PC-9 (cell line): ENCODE measurements around the gene TRIM44. TPM values are rescaled to one million over a fixed set of nuclear protein-coding genes. Genes with fewer than 3 reads are reported as not detected.

ENCODE experiments used
- BruUV-seq: library from RNA; stranded (reverse); fragments of 400-500 nt; replicated peaks from 2 replicates; lab custom pipeline; 2021; lab: Mats Ljungman, UMichigan
- CTCF ChIA-PET: fragments of 300-600 bp; sonication (Branson Sonifier 250); formaldehyde crosslinking; loops from one replicate; lab custom pipeline; 2022; ENCODE audit warnings: antibody characterized with exemption; lab: Charles Lee
- POLR2A ChIA-PET: fragments of 300-600 bp; sonication (Branson Sonifier 250); formaldehyde crosslinking; loops from one replicate; lab custom pipeline; 2022; ENCODE audit warnings: antibody characterized with exemption; ENCODE audit not compliant: unreplicated experiment; lab: Charles Lee
- DNase-seq, 2 experiments: peaks; one replicate each; pipeline versions ENCODE4 v3.0.0 to v3.0.0-alpha.2; 2015 to 2022; ENCODE audit warnings: mixed read lengths in 1 of 2
- H2AFZ ChIP-seq: fragments of 200-600 bp; sonication (generic); 2 replicates; pipeline ENCODE4 v1.8.1; 2017; ENCODE audit warnings: antibody characterized with exemption
- H3F3A ChIP-seq: fragments of 200-600 bp; sonication (generic); 2 replicates; pipeline ENCODE4 v1.8.1; 2017; ENCODE audit warnings: antibody characterized with exemption, mild to moderate bottlenecking, low read depth; ENCODE audit not compliant: insufficient read depth
- H3K27ac ChIP-seq: fragments of 200-600 bp; sonication (generic); 2 replicates; pipeline ENCODE4 v1.6.1; 2016; ENCODE audit warnings: mixed run types
- H3K27me3 ChIP-seq: fragments of 200-600 bp; sonication (generic); 2 replicates; pipeline ENCODE4 v1.6.1; 2016; ENCODE audit warnings: low read depth, mixed run types; ENCODE audit not compliant: insufficient read depth
- H3K36me3 ChIP-seq: fragments of 200-600 bp; sonication (generic); 2 replicates; pipeline ENCODE4 v1.6.1; 2016; ENCODE audit warnings: low read depth, mixed run types
- H3K4me1 ChIP-seq: fragments of 200-600 bp; sonication (generic); replicated peaks from 2 replicates; pipeline ENCODE4 v1.6.1; 2016; ENCODE audit warnings: mixed run types; ENCODE audit not compliant: insufficient read depth
- H3K4me2 ChIP-seq: fragments of 200-600 bp; sonication (generic); 2 replicates; pipeline ENCODE4 v1.6.1; 2017; ENCODE audit warnings: mixed run types
- H3K4me3 ChIP-seq: fragments of 200-600 bp; sonication (generic); 2 replicates; pipeline ENCODE4 v1.6.1; 2016; ENCODE audit warnings: mixed run types
- H3K79me2 ChIP-seq: fragments of 200-600 bp; sonication (generic); 2 replicates; pipeline ENCODE4 v1.6.1; 2017; ENCODE audit warnings: low read depth, mixed run types
- H3K9me2 ChIP-seq: fragments of 200-600 bp; sonication (generic); 2 replicates; pipeline ENCODE4 v1.8.1; 2017; ENCODE audit warnings: mild to moderate bottlenecking; ENCODE audit not compliant: insufficient read depth
- H3K9me3 ChIP-seq: fragments of 200-600 bp; sonication (generic); 2 replicates; pipeline ENCODE4 v1.8.1; 2016; ENCODE audit warnings: low read depth; ENCODE audit not compliant: insufficient read depth
- H4K20me1 ChIP-seq: fragments of 200-600 bp; sonication (generic); 2 replicates; pipeline ENCODE4 v1.8.1; 2017; ENCODE audit not compliant: insufficient read depth
- CTCF ChIP-seq: fragments of 200-600 bp; sonication (generic); conservative IDR thresholded peaks from 2 replicates; pipeline ENCODE4 v1.6.1; 2017; ENCODE audit warnings: mixed run types, antibody characterized with exemption, mild to moderate bottlenecking, moderate library complexity
- EZH2 ChIP-seq: fragments of 200-600 bp; sonication (generic); IDR thresholded peaks from 2 replicates; pipeline ENCODE4 v1.8.0; 2017; ENCODE audit warnings: antibody characterized with exemption, low read depth
- intact Hi-C: fragments of 100-400 bp; cut with micrococcal nuclease; formaldehyde crosslinking; loops from one replicate; pipeline ENCODE4 v1.10.0; 2022; ENCODE audit not compliant: unreplicated experiment
- total RNA-seq: library from RNA; stranded (reverse); gene quantifications from 2 replicates; pipeline ENCODE4 v1.2.3, GENCODE V29; 2021

Gene TRIM44
- total RNA-seq, 1 experiment from 2014 or later: 100 TPM

GRCh38 chr11:35798983-35799382 lies 136.4 kb downstream of the TRIM44 start:
- intact Hi-C loops: loop anchor here (5.0 to 10.0 kb wide), 2 partner anchors 137 to 346 kb away; partner anchors contain the start of gene TRIM44
- no peak overlapping the region for H3K4me3 ChIP-seq

GRCh38 chr11:35799655-35800054 lies 137.1 kb downstream of the TRIM44 start:
- Histone ChIP-seq H2AFZ (no peak overlapping the region), H3K27ac (no peak overlapping the region), H3K4me1 (peaks cover 48% of the 10 kb centered on the region), H3K4me3 (no peak overlapping the region), H3K27me3 (no peaks in the 10 kb centered on the region), H3K4me2 (no peak overlapping the region), H3K9me3 (no peaks in the 10 kb centered on the region), H3K36me3 (peaks cover 10% of the 10 kb centered on the region; the same call in 1 of the 2 replicates), H4K20me1 (peaks cover 3% of the 10 kb centered on the region; the same call in 1 of the 2 replicates), H3K9me2 (no peaks in the 10 kb centered on the region), H3F3A (peaks cover 25% of the 10 kb centered on the region), H3K79me2 (peaks cover 67% of the 10 kb centered on the region)
- TF ChIP-seq EZH2: no peak
- TF ChIP-seq CTCF: peak; percentile 54
- no TSS peak for BruUV-seq
- DNase-seq: no peak
- ChIA-PET CTCF (no interaction called here), POLR2A (no interaction called here)
- intact Hi-C loops: loop anchor here (5.0 to 10.0 kb wide), 2 partner anchors 137 to 345 kb away; partner anchors contain the start of gene TRIM44

More at GRCh38 chr11:35798983-35799382, 136.4 kb downstream of the TRIM44 start:
- no peaks in the 10 kb centered on the region for H3K27me3 ChIP-seq
- DNase-seq: no peak
- peaks cover 32% of the 10 kb centered on the region for H3F3A ChIP-seq
- no peaks in the 10 kb centered on the region for H3K9me3 ChIP-seq
- H4K20me1 ChIP-seq: no peaks in the 10 kb centered on the region
- peak overlapping the region; percentile 23; the same call in 1 of the 2 replicates for H3K4me2 ChIP-seq
- ChIA-PET CTCF (no interaction called here), POLR2A (interaction anchor here (0.6 to 0.7 kb wide), 2 partner anchors 170 to 1405 kb away, joined by 4 to 9 read pairs; no protein-coding TSS in a partner anchor)
- H2AFZ ChIP-seq: no peak overlapping the region
- H3K36me3 ChIP-seq: peaks cover 10% of the 10 kb centered on the region; the same call in 1 of the 2 replicates
- H3K4me1 ChIP-seq: peaks cover 52% of the 10 kb centered on the region
- peaks cover 65% of the 10 kb centered on the region for H3K79me2 ChIP-seq
- no TSS peak for BruUV-seq
- no peaks in the 10 kb centered on the region for H3K9me2 ChIP-seq
- TF ChIP-seq CTCF: no peak
- TF ChIP-seq EZH2: no peak
- no peak overlapping the region for H3K27ac ChIP-seq

- Histone ChIP-seq H3K79me2 (peaks cover 58% of the 10 kb centered on the region), H2AFZ (no peak overlapping the region), H3K9me3 (no peaks in the 10 kb centered on the region), H3K4me2 (no peak overlapping the region), H3K36me3 (no peaks in the 10 kb centered on the region), H3K4me1 (peaks cover 32% of the 10 kb centered on the region), H3F3A (peaks cover 9% of the 10 kb centered on the region; the same call in 1 of the 2 replicates), H3K9me2 (no peaks in the 10 kb centered on the region), H3K27me3 (no peaks in the 10 kb centered on the region), H4K20me1 (peaks cover 3% of the 10 kb centered on the region; the same call in 1 of the 2 replicates), H3K4me3 (no peak overlapping the region), H3K27ac (no peak overlapping the region)
- intact Hi-C loops: no loop called here
- POLR2A ChIA-PET: interaction anchor here (0.7 kb wide), 2 partner anchors 21 to 41 kb away, joined by 3 to 5 read pairs; no protein-coding TSS in a partner anchor
- BruUV-seq: no TSS peak
- TF ChIP-seq CTCF (no peak), EZH2 (no peak)
- no peak for DNase-seq
- CTCF ChIA-PET: interaction anchor here (0.6 kb wide), 1 partner anchor 154 kb away, joined by 7 read pairs; no protein-coding TSS in a partner anchor
Measured at GRCh38 chr11:35800970-35801953, 138.7 kb downstream of the TRIM44 start.
